K562 (cell line): ENCODE results near the gene ABCC12. TPM values are rescaled to one million over a fixed set of nuclear protein-coding genes. Genes with fewer than 3 reads are reported as not detected.

ENCODE experiments used
- ATAC-seq: fragments of 200-7000 bp; cut with Tn5 transposase; 3 replicates; pipeline ENCODE4 v1.9.1; 2020; ENCODE audit warnings: moderate library complexity
- BruUV-seq: library from RNA; stranded (reverse); fragments of 400-500 nt; replicated peaks from 2 replicates; lab custom pipeline; 2021; lab: Mats Ljungman, UMichigan
- CTCF ChIA-PET: fragments of 300-600 bp; formaldehyde crosslinking; extraction: SDS; loops from one replicate; lab custom pipeline; 2021; ENCODE audit warnings: low intra/inter-chr PET ratio; lab: Yijun Ruan, JAX
- POLR2A ChIA-PET: fragments of 300-600, 350-650 bp; sonication (Branson Sonifier 250); formaldehyde crosslinking; extraction: SDS; loops from one replicate; lab custom pipeline; 2021; ENCODE audit warnings: antibody characterized with exemption, inconsistent platforms; lab: Yijun Ruan, JAX
- DNase-seq, 4 experiments: peaks; one replicate each; pipeline versions ENCODE4 v3.0.0 to v3.0.0-alpha.2; 2011 to 2018; ENCODE audit warnings: low spot score in 3 of 4, mixed read lengths in 3 of 4; ENCODE audit errors: extremely low read depth in 1 of 4
- FAIRE-seq: peaks from 2 replicates; lab custom pipeline; 2011; peaks lifted over from hg19 to GRCh38; lab: Jason Lieb, UNC
- H2AFZ ChIP-seq: 2 replicates; pipeline ENCODE4 v1.6.0; 2011; ENCODE audit warnings: low read depth, low read length, control low read depth, inconsistent platforms
- H3K27ac ChIP-seq: fragments of 200-600 bp; 3 replicates; pipeline ENCODE4 v1.8.0; 2011; ENCODE audit warnings: low read depth, mild to moderate bottlenecking, control low read depth, inconsistent platforms, low read length, moderate library complexity, mixed read lengths; ENCODE audit errors: extremely low read depth
- H3K27me3 ChIP-seq, 2 experiments: fragments of 300-600 bp in 1 of 2; 2 replicates in 1 of 2; 3 replicates in 1 of 2; pipeline versions ENCODE4 v1.6.0 to v1.8.0; 2011; ENCODE audit warnings: inconsistent platforms in 2 of 2, low read length in 2 of 2, mild to moderate bottlenecking in 1 of 2, mixed read lengths in 1 of 2, moderate library complexity in 1 of 2; ENCODE audit not compliant: control insufficient read depth in 2 of 2, insufficient read depth in 2 of 2
- H3K36me3 ChIP-seq: fragments of 300-600 bp; 3 replicates; pipeline ENCODE4 v1.8.0; 2011; ENCODE audit warnings: mild to moderate bottlenecking, low read length, inconsistent platforms; ENCODE audit not compliant: control insufficient read depth, insufficient read depth
- H3K4me1 ChIP-seq, 2 experiments: fragments of 200-600 bp in 1 of 2; replicated peaks in 1 of 2; 2 replicates in 1 of 2; 3 replicates in 1 of 2; pipeline versions ENCODE4 v1.5.1 to v1.8.0; 2011; ENCODE audit warnings: inconsistent platforms in 2 of 2, low read length in 2 of 2, mild to moderate bottlenecking in 1 of 2, mixed read lengths in 1 of 2, moderate library complexity in 1 of 2; ENCODE audit not compliant: control insufficient read depth in 2 of 2, insufficient read depth in 2 of 2
- H3K4me2 ChIP-seq: 2 replicates; pipeline ENCODE4 v1.6.1; 2011; ENCODE audit warnings: low read length, control low read depth, inconsistent platforms, mixed read lengths; ENCODE audit not compliant: insufficient read depth
- H3K4me3 ChIP-seq: fragments of 200-600 bp; sonication (generic), shearing (Covaris generic); 2 replicates; pipeline ENCODE4 v1.5.1; 2016; ENCODE audit warnings: control low read depth, inconsistent platforms
- H3K79me2 ChIP-seq: fragments of 200-600 bp; 3 replicates; pipeline ENCODE4 v1.8.0; 2011; ENCODE audit warnings: low read length, inconsistent platforms; ENCODE audit not compliant: control insufficient read depth, insufficient read depth
- H3K9ac ChIP-seq, 2 experiments: 2 replicates each; pipeline versions ENCODE4 v1.6.0 to v1.6.1; 2011; ENCODE audit warnings: low read depth in 2 of 2, low read length in 2 of 2, control low read depth in 1 of 2, inconsistent platforms in 1 of 2, mild to moderate bottlenecking in 1 of 2, mixed read lengths in 1 of 2; ENCODE audit not compliant: insufficient read depth in 1 of 2
- H3K9me1 ChIP-seq: one replicate; pipeline ENCODE4 v1.6.0; 2011; ENCODE audit warnings: inconsistent platforms, mild to moderate bottlenecking, low read length, moderate library complexity; ENCODE audit not compliant: control insufficient read depth, insufficient read depth
- H3K9me3 ChIP-seq: replicated peaks from 2 replicates; pipeline ENCODE4 v1.5.1; 2011; ENCODE audit warnings: low read depth, low read length, inconsistent platforms; ENCODE audit not compliant: control insufficient read depth, insufficient read depth
- H4K20me1 ChIP-seq: replicated peaks from 2 replicates; pipeline ENCODE4 v1.6.1; 2011; ENCODE audit warnings: low read length, inconsistent platforms, mixed read lengths; ENCODE audit not compliant: control insufficient read depth, insufficient read depth
- ATF1 ChIP-seq, 2 experiments: fragments of 450-650 bp in 1 of 2; IDR thresholded peaks; 2 replicates each; pipeline ENCODE4 v1.6.1; 2016; ENCODE audit warnings: missing compliant biosample characterization in 1 of 2, missing genetic modification characterization in 1 of 2
- CREB1 ChIP-seq, 2 experiments: sonication (generic) in 1 of 2; formaldehyde crosslinking in 1 of 2; IDR thresholded peaks; 2 replicates each; pipeline versions ENCODE4 v1.6.1 to v1.8.0; 2012 to 2022; ENCODE audit warnings: inconsistent platforms in 1 of 2, mild to moderate bottlenecking in 1 of 2, missing genetic modification reagents in 1 of 2, moderate library complexity in 1 of 2
- CREB5 ChIP-seq: fragments of 250-450 bp; sonication (Bioruptor Pico); IDR thresholded peaks from 2 replicates; pipeline ENCODE4 v1.5.0; 2020; ENCODE audit warnings: mild to moderate bottlenecking
- HNRNPUL1 ChIP-seq: fragments of 200-400 bp; formaldehyde crosslinking; IDR thresholded peaks from 2 replicates; pipeline ENCODE4 v1.6.1; 2017; ENCODE audit warnings: low read length
- JUNB ChIP-seq: fragments of 450-650 bp; formaldehyde crosslinking; conservative IDR thresholded peaks from 2 replicates; pipeline ENCODE4 v1.4.0; 2020; ENCODE audit warnings: mild to moderate bottlenecking
- MTA1 ChIP-seq: fragments of 450-650 bp; IDR thresholded peaks from 2 replicates; pipeline ENCODE4 v1.6.1; 2017; ENCODE audit warnings: borderline replicate concordance
- NFIX ChIP-seq: fragments of 250-450 bp; sonication (Bioruptor Pico); IDR thresholded peaks from 2 replicates; pipeline ENCODE4 v1.4.0; 2020; ENCODE audit warnings: low read depth, mild to moderate bottlenecking, moderate library complexity
- PHB2 ChIP-seq: fragments of 450-650 bp; IDR thresholded peaks from 2 replicates; pipeline ENCODE4 v1.6.1; 2017; ENCODE audit warnings: low read depth
- TEAD2 ChIP-seq: fragments of 450-650 bp; IDR thresholded peaks from 2 replicates; pipeline ENCODE4 v1.6.1; 2016; ENCODE audit warnings: missing genetic modification characterization, control low read depth, missing compliant biosample characterization
- ZNF347 ChIP-seq: fragments of 450-650 bp; formaldehyde crosslinking; IDR thresholded peaks from 2 replicates; pipeline ENCODE4 v1.4.0; 2020; ENCODE audit warnings: low read depth, mild to moderate bottlenecking, moderate library complexity
- ZNF431 ChIP-seq: sonication (generic); formaldehyde crosslinking; IDR thresholded peaks from 2 replicates; pipeline ENCODE4 v1.8.0; 2022; ENCODE audit warnings: mild to moderate bottlenecking, missing genetic modification reagents
- WGBS: fragments of 100-300 bp; shearing (Covaris generic); methylation state at CpG from one replicate; pipeline ENCODE4 v1.1.6; 2016; ENCODE audit warnings: low coverage, mixed read lengths; ENCODE audit not compliant: insufficient coverage; ENCODE audit errors: missing lambda C conversion rate; 5-methylcytosine and 5-hydroxymethylcytosine counted together
- in situ Hi-C: fragments of 300-500 bp; cut with MboI; formaldehyde crosslinking; loops from 4 replicates; pipeline ENCODE4 v1.15.0; 2018; ENCODE audit warnings: inconsistent platforms, mixed read lengths
- intact Hi-C: fragments of 100-400 bp; cut with micrococcal nuclease; formaldehyde crosslinking; loops from 2 replicates; pipeline ENCODE4 v1.14.2; 2022
- polyA plus RNA-seq, 8 experiments: library from polyadenylated mRNA; depleted of rRNA in 4 of 8; stranded (reverse) in 5 of 8; unstranded in 3 of 8; fragments of >200 nt; fragmentation: Nextera tagmentation in 2 of 8; fragmentation: Illumina TruSeq in 1 of 8; extraction: Ambion mirVana in 2 of 8; extraction: Trizol in 1 of 8; gene quantifications; 2 replicates each; pipeline versions ENCODE4 v1.2.1 to v1.2.3, GENCODE V29; 2011 to 2014; ENCODE audit warnings: inconsistent platforms in 1 of 8, missing spikeins in 1 of 8
- total RNA-seq, 7 experiments: library from RNA; depleted of rRNA in 6 of 7; stranded (reverse); fragments of >200 nt in 6 of 7; fragmentation: Illumina TruSeq in 2 of 7; extraction: Trizol in 2 of 7; gene quantifications; 2 replicates each; pipeline versions ENCODE4 v1.2.1 to v1.2.3, GENCODE V29; 2011 to 2021; ENCODE audit warnings: low replicate concordance in 1 of 7
- TF ChIP-seq, protein P1 (sequence below): fragments of 200-400 bp; formaldehyde crosslinking; IDR thresholded peaks from 2 replicates; pipeline ENCODE4 v1.6.1; 2017; ENCODE audit warnings: mild to moderate bottlenecking, low read depth, low read length, moderate library complexity

The ABCC12 gene
- total and polyA plus RNA-seq, 9 of the 15 experiments (the other 6 are each of a cell fraction or from before 2014, with no cell fraction given): not detected

DNA sequence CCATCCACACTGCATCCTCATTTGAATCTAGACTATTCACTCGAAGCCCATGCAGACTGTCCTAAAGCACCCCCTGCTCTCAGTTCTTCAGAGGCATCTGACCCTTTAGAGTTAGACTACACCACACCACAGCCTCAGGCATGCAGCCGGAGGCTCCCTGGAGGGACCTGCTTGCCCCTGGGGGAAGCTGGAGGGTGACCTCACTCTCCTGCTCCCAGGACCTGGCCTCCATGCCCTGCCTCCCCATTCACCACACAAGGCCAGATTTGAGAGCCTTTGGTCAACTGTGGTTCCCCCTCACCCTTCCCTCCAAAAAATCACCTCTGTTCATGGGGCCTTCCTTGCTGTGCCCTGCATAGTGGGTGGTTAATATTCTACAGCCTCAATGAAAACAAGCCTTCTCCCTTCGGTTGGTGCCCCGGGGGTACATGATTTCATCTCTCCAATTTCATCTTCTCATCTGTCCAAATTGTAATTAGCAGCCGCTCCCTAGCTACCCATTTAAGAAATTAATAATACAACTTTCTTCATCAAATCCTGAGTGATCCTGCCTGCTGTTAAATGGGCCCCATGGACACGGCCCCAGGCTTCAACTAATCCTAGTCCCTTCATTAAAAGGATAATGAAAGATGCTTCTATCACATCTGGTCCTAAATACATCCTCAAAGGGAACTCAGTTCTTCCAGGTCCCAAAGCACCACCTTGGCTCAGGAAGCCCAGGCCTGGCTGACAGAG, 24.4 kb downstream of the ABCC12 start:
- CTCF ChIA-PET: no interaction called here

More for the DNA sequence above, 24.4 kb downstream of the ABCC12 start:
- Histone ChIP-seq H3K79me2 (no peaks in the 10 kb centered on the region), H3K4me1 (no peaks in the 10 kb centered on the region), H3K27me3 (peaks cover 0 to 20% of the 10 kb centered on the region in 2 experiments; a peak in 2 of 5 replicates), H3K4me3 (no peak overlapping the region), H3K36me3 (no peaks in the 10 kb centered on the region), H3K27ac (no peak overlapping the region), H4K20me1 (no peaks in the 10 kb centered on the region; the same call in 1 of the 2 replicates), H2AFZ (no peak overlapping the region), H3K9me3 (no peaks in the 10 kb centered on the region), H3K9ac (no peak overlapping the region), H3K4me2 (no peak overlapping the region), H3K9me1 (no peaks in the 10 kb centered on the region)
- in situ Hi-C loops: no loop called here
- intact Hi-C loops: no loop called here
- POLR2A ChIA-PET: no interaction called here
- FAIRE-seq: no peak
- 2% methylated on average over 6 of the region's 6 CpGs for WGBS
- no peak for DNase-seq
- BruUV-seq: no TSS peak
- ATAC-seq: no peak
- TF ChIP-seq TEAD2 (tag) (no peak), PHB2 (no peak), JUNB (CRISPR knock-in tag) (no peak), ZNF431 (CRISPR knock-in tag) (no peak), HNRNPUL1 (no peak), MTA1 (no peak), ZNF347 (CRISPR knock-in tag) (no peak), ATF1 (CRISPR knock-in tag; IDR thresholded peaks at IDR 0.05) (no peak), ATF1 (tag; IDR thresholded peaks at IDR 0.05) (no peak), NFIX (CRISPR knock-in tag) (no peak), CREB5 (no peak), CREB1 (IDR thresholded peaks at IDR 0.05) (no peak), CREB1 (CRISPR knock-in tag; IDR thresholded peaks at IDR 0.05) (no peak)
- TF ChIP-seq, protein P1, sequence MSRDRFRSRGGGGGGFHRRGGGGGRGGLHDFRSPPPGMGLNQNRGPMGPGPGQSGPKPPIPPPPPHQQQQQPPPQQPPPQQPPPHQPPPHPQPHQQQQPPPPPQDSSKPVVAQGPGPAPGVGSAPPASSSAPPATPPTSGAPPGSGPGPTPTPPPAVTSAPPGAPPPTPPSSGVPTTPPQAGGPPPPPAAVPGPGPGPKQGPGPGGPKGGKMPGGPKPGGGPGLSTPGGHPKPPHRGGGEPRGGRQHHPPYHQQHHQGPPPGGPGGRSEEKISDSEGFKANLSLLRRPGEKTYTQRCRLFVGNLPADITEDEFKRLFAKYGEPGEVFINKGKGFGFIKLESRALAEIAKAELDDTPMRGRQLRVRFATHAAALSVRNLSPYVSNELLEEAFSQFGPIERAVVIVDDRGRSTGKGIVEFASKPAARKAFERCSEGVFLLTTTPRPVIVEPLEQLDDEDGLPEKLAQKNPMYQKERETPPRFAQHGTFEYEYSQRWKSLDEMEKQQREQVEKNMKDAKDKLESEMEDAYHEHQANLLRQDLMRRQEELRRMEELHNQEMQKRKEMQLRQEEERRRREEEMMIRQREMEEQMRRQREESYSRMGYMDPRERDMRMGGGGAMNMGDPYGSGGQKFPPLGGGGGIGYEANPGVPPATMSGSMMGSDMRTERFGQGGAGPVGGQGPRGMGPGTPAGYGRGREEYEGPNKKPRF: no peak
